ENCODE measurements around the gene MYO7A.

MYO7A gene

DNA sequence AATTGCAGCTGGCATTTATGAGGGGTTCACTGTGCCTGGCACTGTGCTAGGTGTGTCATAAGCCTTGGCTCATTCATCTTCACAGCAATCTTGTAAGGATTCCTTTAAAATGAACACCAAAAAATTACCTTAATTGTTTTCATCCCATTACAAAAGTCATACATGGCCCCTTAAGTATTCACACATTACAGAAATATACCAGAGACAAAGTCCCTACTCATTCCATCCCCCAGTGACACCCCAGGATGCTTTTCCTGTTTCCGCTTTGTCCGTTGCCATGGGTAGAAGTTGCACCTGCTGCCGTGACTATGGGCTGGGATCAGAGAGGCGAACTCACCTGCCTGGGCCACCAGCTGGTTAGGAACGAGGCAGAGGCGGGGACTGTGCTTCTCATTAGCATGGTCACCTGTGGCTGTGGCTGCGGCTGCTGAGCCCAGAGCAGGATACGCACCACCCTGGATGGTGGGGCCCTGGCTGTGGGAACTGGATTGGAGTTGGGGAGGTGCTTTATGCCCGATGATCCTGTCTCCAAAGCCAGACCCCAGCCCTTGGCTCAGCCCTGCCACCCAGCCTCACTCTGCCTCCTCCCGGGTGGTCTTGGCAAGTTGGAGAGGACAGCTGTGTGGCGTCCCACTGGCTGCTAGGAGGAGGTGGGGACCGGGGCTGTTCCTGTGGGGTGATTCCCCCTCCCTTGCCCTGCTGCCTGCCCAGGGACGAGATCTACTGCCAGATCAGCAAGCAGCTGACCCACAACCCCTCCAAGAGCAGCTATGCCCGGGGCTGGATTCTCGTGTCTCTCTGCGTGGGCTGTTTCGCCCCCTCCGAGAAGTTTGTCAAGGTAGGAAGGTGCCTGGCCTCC is 60.8 kb downstream of the MYO7A start:
- no peaks in the 10 kb centered on the region for H3F3A ChIP-seq (ENCODE audit: insufficient read depth, low read length)
- H4K20me1 ChIP-seq (ENCODE audit: insufficient read depth, low read length): no peaks in the 10 kb centered on the region
- no peak for TF ChIP-seq EZH2 (optimal IDR thresholded peaks at IDR 0.05; ENCODE audit: low read depth, low read length)
- TF ChIP-seq, protein P1, sequence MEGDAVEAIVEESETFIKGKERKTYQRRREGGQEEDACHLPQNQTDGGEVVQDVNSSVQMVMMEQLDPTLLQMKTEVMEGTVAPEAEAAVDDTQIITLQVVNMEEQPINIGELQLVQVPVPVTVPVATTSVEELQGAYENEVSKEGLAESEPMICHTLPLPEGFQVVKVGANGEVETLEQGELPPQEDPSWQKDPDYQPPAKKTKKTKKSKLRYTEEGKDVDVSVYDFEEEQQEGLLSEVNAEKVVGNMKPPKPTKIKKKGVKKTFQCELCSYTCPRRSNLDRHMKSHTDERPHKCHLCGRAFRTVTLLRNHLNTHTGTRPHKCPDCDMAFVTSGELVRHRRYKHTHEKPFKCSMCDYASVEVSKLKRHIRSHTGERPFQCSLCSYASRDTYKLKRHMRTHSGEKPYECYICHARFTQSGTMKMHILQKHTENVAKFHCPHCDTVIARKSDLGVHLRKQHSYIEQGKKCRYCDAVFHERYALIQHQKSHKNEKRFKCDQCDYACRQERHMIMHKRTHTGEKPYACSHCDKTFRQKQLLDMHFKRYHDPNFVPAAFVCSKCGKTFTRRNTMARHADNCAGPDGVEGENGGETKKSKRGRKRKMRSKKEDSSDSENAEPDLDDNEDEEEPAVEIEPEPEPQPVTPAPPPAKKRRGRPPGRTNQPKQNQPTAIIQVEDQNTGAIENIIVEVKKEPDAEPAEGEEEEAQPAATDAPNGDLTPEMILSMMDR (IDR thresholded peaks at IDR 0.05; ENCODE audit: low read length): 0 out of 2 replicates have a peak, but pooled peaks have one; percentile 0
- no peaks in the 10 kb centered on the region for H3K27me3 ChIP-seq (replicated peaks; ENCODE audit: insufficient read depth, low read length)
- peaks cover 6% of the 10 kb centered on the region for H3K4me1 ChIP-seq (ENCODE audit: low read length)
- no peaks in the 10 kb centered on the region for H3K79me2 ChIP-seq (ENCODE audit: low read length)
- no peak overlapping the region for H3K27ac ChIP-seq (ENCODE audit: low read length)
- no peaks in the 10 kb centered on the region for H3K9me2 ChIP-seq (replicated peaks; ENCODE audit: insufficient read depth, low read length)
- no peak overlapping the region for H3K9ac ChIP-seq (ENCODE audit: low read length)
- no peaks in the 10 kb centered on the region for H3K36me3 ChIP-seq (replicated peaks; ENCODE audit: insufficient read depth, low read length)
- no peaks in the 10 kb centered on the region for H3K9me3 ChIP-seq (replicated peaks; ENCODE audit: insufficient read depth, low read length)
- DNase-seq: no peak
- H3K4me3 ChIP-seq (ENCODE audit: low read length): no peak overlapping the region
- no peak overlapping the region for H3K4me2 ChIP-seq (ENCODE audit: low read depth, low read length)
- no peak overlapping the region for H2AFZ ChIP-seq (ENCODE audit: low read length)

DNA sequence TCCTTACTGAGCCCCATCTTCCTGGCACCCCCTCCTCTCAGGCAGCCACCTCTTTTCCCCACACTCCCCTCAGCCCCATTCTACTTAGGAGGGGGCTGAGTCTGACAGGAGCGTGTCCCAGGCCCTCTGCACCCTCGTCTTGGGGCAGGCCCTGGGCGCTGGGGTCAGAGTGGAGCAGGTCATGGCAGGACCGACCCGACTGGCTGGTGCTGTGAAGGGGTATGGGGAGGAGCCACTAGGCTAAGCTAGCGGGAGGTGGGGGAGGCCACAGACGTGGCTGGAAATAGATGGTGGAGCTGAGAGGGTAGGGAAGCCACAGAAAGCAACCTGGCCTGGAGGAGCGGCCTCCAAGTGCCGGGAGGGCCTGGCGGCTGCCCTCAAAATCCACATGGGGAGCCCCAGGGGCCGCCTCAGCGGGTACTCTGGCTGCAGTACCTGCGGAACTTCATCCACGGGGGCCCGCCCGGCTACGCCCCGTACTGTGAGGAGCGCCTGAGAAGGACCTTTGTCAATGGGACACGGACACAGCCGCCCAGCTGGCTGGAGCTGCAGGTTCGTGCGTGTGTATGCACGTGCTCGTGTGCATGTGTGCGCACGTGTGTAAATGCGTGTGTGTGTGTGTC is 61.7 kb downstream of the MYO7A start:
- H3F3A ChIP-seq (ENCODE audit: insufficient read depth, low read length): no peaks in the 10 kb centered on the region
- H3K27ac ChIP-seq (ENCODE audit: low read length): no peak overlapping the region
- H4K20me1 ChIP-seq (ENCODE audit: insufficient read depth, low read length): no peaks in the 10 kb centered on the region
- H3K9me2 ChIP-seq (replicated peaks; ENCODE audit: insufficient read depth, low read length): no peaks in the 10 kb centered on the region
- H3K4me3 ChIP-seq (ENCODE audit: low read length): no peak overlapping the region
- peaks cover 6% of the 10 kb centered on the region for H3K4me1 ChIP-seq (ENCODE audit: low read length)
- no peak for TF ChIP-seq EZH2phosphoT487 (IDR thresholded peaks at IDR 0.05; ENCODE audit: low read length)
- TF ChIP-seq EZH2 (optimal IDR thresholded peaks at IDR 0.05; ENCODE audit: low read depth, low read length): no peak
- TF ChIP-seq, protein P1 (IDR thresholded peaks at IDR 0.05; ENCODE audit: low read length): no peak
- H3K9me3 ChIP-seq (replicated peaks; ENCODE audit: insufficient read depth, low read length): no peaks in the 10 kb centered on the region
- no peak for DNase-seq
- no peak overlapping the region for H2AFZ ChIP-seq (ENCODE audit: low read length)
- H3K9ac ChIP-seq (ENCODE audit: low read length): no peak overlapping the region
- no peaks in the 10 kb centered on the region for H3K27me3 ChIP-seq (replicated peaks; ENCODE audit: insufficient read depth, low read length)
- H3K4me2 ChIP-seq (ENCODE audit: low read depth, low read length): no peak overlapping the region
- H3K36me3 ChIP-seq (replicated peaks; ENCODE audit: insufficient read depth, low read length): no peaks in the 10 kb centered on the region
- H3K79me2 ChIP-seq (ENCODE audit: low read length): no peaks in the 10 kb centered on the region

- Histone ChIP-seq H3K27ac (ENCODE audit: low read length) (no peak overlapping the region), H3K4me2 (ENCODE audit: low read depth, low read length) (no peak overlapping the region), H3K9ac (ENCODE audit: low read length) (no peak overlapping the region), H2AFZ (ENCODE audit: low read length) (no peak overlapping the region), H3K36me3 (replicated peaks; ENCODE audit: insufficient read depth, low read length) (no peaks in the 10 kb centered on the region), H3K4me1 (ENCODE audit: low read length) (peaks cover 6% of the 10 kb centered on the region), H3K79me2 (ENCODE audit: low read length) (no peaks in the 10 kb centered on the region), H3K9me2 (replicated peaks; ENCODE audit: insufficient read depth, low read length) (no peaks in the 10 kb centered on the region), H3K9me3 (replicated peaks; ENCODE audit: insufficient read depth, low read length) (no peaks in the 10 kb centered on the region), H4K20me1 (ENCODE audit: insufficient read depth, low read length) (no peaks in the 10 kb centered on the region), H3F3A (ENCODE audit: insufficient read depth, low read length) (no peaks in the 10 kb centered on the region), H3K27me3 (replicated peaks; ENCODE audit: insufficient read depth, low read length) (no peaks in the 10 kb centered on the region), H3K4me3 (ENCODE audit: low read length) (no peak overlapping the region)
- TF ChIP-seq EZH2 (optimal IDR thresholded peaks at IDR 0.05; ENCODE audit: low read depth, low read length) (no peak), EZH2phosphoT487 (IDR thresholded peaks at IDR 0.05; ENCODE audit: low read length) (no peak)
- TF ChIP-seq, protein P1 (IDR thresholded peaks at IDR 0.05; ENCODE audit: low read length): no peak
- no peak for DNase-seq
These were observed 62.5 kb downstream of the MYO7A start for GRCh38 chr11:77190331-77191075.

Measured in MM.1S (cell line).